C4-2B (cell line): ENCODE data around the gene RTBDN.

Experiments
- CTCF ChIP-seq: fragments of 450-650 bp; conservative IDR thresholded peaks from 2 replicates; pipeline ENCODE4 v1.5.1; 2017; ENCODE audit warnings: mild to moderate bottlenecking
- ZFX ChIP-seq: fragments of 450-650 bp; IDR thresholded peaks from 2 replicates; pipeline ENCODE4 v1.6.1; 2017

GRCh38 chr19:12782424-12783290, 51.7 kb downstream of the RTBDN start:
- no peak for TF ChIP-seq CTCF
- no peak for TF ChIP-seq ZFX
